A549 (cell line): ENCODE measurements around the gene AHI1. TPM values are rescaled to one million over a fixed set of nuclear protein-coding genes. Genes with fewer than 3 reads are reported as not detected.

Source experiments
- ATAC-seq, 2 experiments: fragments of 200-7000 bp in 1 of 2; fragments of >200 bp in 1 of 2; cut with Nextera tagmentation in 1 of 2; cut with Tn5 transposase in 1 of 2; 3 replicates each; pipeline versions ENCODE4 v1.8.0 to v1.9.1; 2018 to 2020; ENCODE audit warnings: mild to moderate bottlenecking in 1 of 2, moderate library complexity in 1 of 2
- CTCF ChIA-PET: fragments of 300-600 bp; sonication (Branson Sonifier 250); formaldehyde crosslinking; extraction: SDS; loops from one replicate; lab custom pipeline; 2021; ENCODE audit warnings: antibody characterized with exemption, inconsistent platforms; lab: Yijun Ruan, JAX
- POLR2A ChIA-PET: fragments of 350-600 bp; formaldehyde crosslinking; extraction: SDS; loops from one replicate; lab custom pipeline; 2021; ENCODE audit warnings: antibody characterized with exemption, inconsistent platforms; lab: Yijun Ruan, JAX
- DNase-seq, 2 experiments: peaks; one replicate each; pipeline versions ENCODE4 v3.0.0 to v3.0.0-alpha.2; 2011 to 2016; ENCODE audit warnings: low read depth in 1 of 2, low spot score in 1 of 2
- FAIRE-seq: peaks from 2 replicates; lab custom pipeline; 2011; peaks lifted over from hg19 to GRCh38; lab: Jason Lieb, UNC
- H3K27ac ChIP-seq, 2 experiments: fragments of >200 bp; sonication (Bioruptor Twin); formaldehyde crosslinking; 3 replicates each; pipeline ENCODE4 v1.5.1; 2016 to 2017
- H3K4me1 ChIP-seq: fragments of >200 bp; sonication (Bioruptor Twin); formaldehyde crosslinking; 3 replicates; pipeline ENCODE4 v1.6.1; 2016
- H3K4me2 ChIP-seq: fragments of >200 bp; sonication (Bioruptor Twin); formaldehyde crosslinking; 3 replicates; pipeline ENCODE4 v1.6.1; 2016
- H3K4me3 ChIP-seq: fragments of >200 bp; sonication (Bioruptor Twin); formaldehyde crosslinking; 3 replicates; pipeline ENCODE4 v1.5.1; 2016
- H3K9me3 ChIP-seq: fragments of >200 bp; sonication (Bioruptor Twin); formaldehyde crosslinking; 3 replicates; pipeline ENCODE4 v1.6.1; 2016
- ATOH8 ChIP-seq: fragments of 250-450 bp; sonication (Bioruptor Pico); IDR thresholded peaks from 2 replicates; pipeline ENCODE4 v1.5.0; 2020; ENCODE audit warnings: low read depth, mild to moderate bottlenecking, moderate library complexity
- CBX8 ChIP-seq: fragments of 200-600 bp; sonication (generic); IDR thresholded peaks from 2 replicates; pipeline ENCODE4 v1.6.1; 2016
- CHD4 ChIP-seq: fragments of 200-600 bp; sonication (generic); IDR thresholded peaks from 2 replicates; pipeline ENCODE4 v1.6.1; 2016; ENCODE audit warnings: antibody characterized with exemption, mild to moderate bottlenecking, borderline replicate concordance
- CTCF ChIP-seq: fragments of >200 bp; sonication (Bioruptor Twin); formaldehyde crosslinking; IDR thresholded peaks from 3 replicates; pipeline ENCODE4 v1.5.1; 2016
- E2F6 ChIP-seq: IDR thresholded peaks from 2 replicates; pipeline ENCODE4 v1.6.1; 2012; ENCODE audit warnings: low read depth, borderline replicate concordance
- MYC ChIP-seq: IDR thresholded peaks from 2 replicates; pipeline ENCODE4 v1.6.1; 2012; ENCODE audit warnings: mild to moderate bottlenecking, inconsistent platforms, low read length, improper control_type of control experiment, borderline replicate concordance
- REST ChIP-seq: fragments of 200-600 bp; sonication (generic); IDR thresholded peaks from 2 replicates; pipeline ENCODE4 v1.6.1; 2016; ENCODE audit warnings: antibody characterized with exemption, mild to moderate bottlenecking, moderate library complexity
- RFX5 ChIP-seq: fragments of 450-650 bp; IDR thresholded peaks from 2 replicates; pipeline ENCODE4 v1.7.1; 2014; ENCODE audit warnings: antibody characterized with exemption, mild to moderate bottlenecking, moderate library complexity
- USF2 ChIP-seq: fragments of 450-650 bp; IDR thresholded peaks from 2 replicates; pipeline ENCODE4 v1.6.1; 2014; ENCODE audit warnings: antibody characterized with exemption
- ZFP36 ChIP-seq: fragments of 450-650 bp; IDR thresholded peaks from 2 replicates; pipeline ENCODE4 v1.6.1; 2014; ENCODE audit warnings: borderline replicate concordance; ENCODE audit not compliant: partially characterized antibody
- WGBS: methylation state at CpG from one replicate; pipeline ENCODE4 v1.1.6; 2017; ENCODE audit errors: missing lambda C conversion rate; 5-methylcytosine and 5-hydroxymethylcytosine counted together
- polyA plus RNA-seq, 4 experiments: library from polyadenylated mRNA; depleted of rRNA in 3 of 4; stranded (reverse); fragments of >200 nt; fragmentation: RNase III in 1 of 4; extraction: RNeasy Plus Mini Kit Qiagen cat#74134 plus additional on column Dnase treatment in 1 of 4; gene quantifications; 2 replicates in 3 of 4; 3 replicates in 1 of 4; pipeline ENCODE4 v1.2.3, GENCODE V29; 2011 to 2017

AHI1 gene
- polyA plus RNA-seq, 2 of the 4 experiments (the other 2 are of a cell fraction): 24.7 to 50.8 TPM

GRCh38 chr6:135479601-135480000, 17.9 kb downstream of the AHI1 start (continued):
- no peak for TF ChIP-seq CTCF
- TF ChIP-seq ATOH8 (CRISPR knock-in tag): no peak
- no peak for TF ChIP-seq ZFP36
- TF ChIP-seq, all 56 proteins: peak for 0

GRCh38 chr6:135478626-135479025, 18.9 kb downstream of the AHI1 start:
- FAIRE-seq (no peak), DNase-seq (no peak), ATAC-seq (no peak)
- H3K27ac ChIP-seq: no peak overlapping the region
- no peak overlapping the region for H3K4me3 ChIP-seq
- CTCF ChIA-PET: no interaction called here
- H3K4me2 ChIP-seq: no peak overlapping the region
- TF ChIP-seq ZFP36 (peak; percentile 78), RFX5 (no peak)
- peaks cover 49% of the 10 kb centered on the region for H3K9me3 ChIP-seq
- H3K4me1 ChIP-seq: no peaks in the 10 kb centered on the region
- POLR2A ChIA-PET: no interaction called here

GRCh38 chr6:135475292-135475886, 22.2 kb downstream of the AHI1 start:
- TF ChIP-seq CBX8: no peak
- TF ChIP-seq USF2: no peak
- no peak for TF ChIP-seq MYC
- no peak for TF ChIP-seq CHD4
- TF ChIP-seq REST: no peak
- no peak for TF ChIP-seq E2F6
- TF ChIP-seq CTCF: no peak
- Histone ChIP-seq H3K27ac (no peak overlapping the region), H3K4me1 (no peaks in the 10 kb centered on the region), H3K4me3 (no peak overlapping the region), H3K4me2 (no peak overlapping the region), H3K9me3 (peaks cover 24% of the 10 kb centered on the region)
- no peak for DNase-seq
- no peak for FAIRE-seq
- 76% methylated on average over 2 of the region's 2 CpGs for WGBS
- no peak for ATAC-seq
- ChIA-PET CTCF (interaction anchor here (1.1 kb wide), 1 partner anchor 760 kb away, joined by 3 read pairs; no protein-coding TSS in a partner anchor), POLR2A (no interaction called here)
